Epithelial cell of esophagus (primary cell): ENCODE data around the gene PRKCQ.
"Not testable (repeated sequence)": the region's sequence is repeated elsewhere in the genome, so short reads cannot be mapped to it uniquely, and the experiment has no call there.

ENCODE experiments used
- DNase-seq: peaks from one replicate; pipeline ENCODE4 v3.0.0; 2010; ENCODE audit warnings: low read depth
- H3K4me3 ChIP-seq: 2 replicates; pipeline ENCODE4 v1.5.1; 2011; ENCODE audit warnings: mild to moderate bottlenecking, low read length, control low read depth
- CTCF ChIP-seq: IDR thresholded peaks from 2 replicates; pipeline ENCODE4 v1.5.1; 2011; ENCODE audit warnings: low read depth, mild to moderate bottlenecking, low read length, control low read depth, inconsistent platforms; ENCODE audit not compliant: insufficient read depth; ENCODE audit errors: missing control alignments

Gene PRKCQ

GRCh38 chr10:6384031-6384430 is 196.0 kb downstream of the PRKCQ start:
- no peak for TF ChIP-seq CTCF
- H3K4me3 ChIP-seq = no peak overlapping the region
- DNase-seq = no peak

GRCh38 chr10:6383096-6383812 is 196.8 kb downstream of the PRKCQ start:
- no peak for TF ChIP-seq CTCF
- no peak overlapping the region for H3K4me3 ChIP-seq
- DNase-seq = no peak

- no peak for TF ChIP-seq CTCF
- H3K4me3 ChIP-seq = no peak overlapping the region
- DNase-seq = no peak
Observed at GRCh38 chr10:6382081-6382480, 198.0 kb downstream of the PRKCQ start.

GRCh38 chr10:6380478-6380877 is 199.6 kb downstream of the PRKCQ start:
- not testable (repeated sequence) for DNase-seq

GRCh38 chr10:6379015-6379776 is 200.9 kb downstream of the PRKCQ start:
- DNase-seq = peak; percentile 55
- no peak overlapping the region for H3K4me3 ChIP-seq
- TF ChIP-seq CTCF = no peak

More at GRCh38 chr10:6380478-6380877, 199.6 kb downstream of the PRKCQ start:
- H3K4me3 ChIP-seq = not testable (repeated sequence)
